ENCODE results near the gene RAP1GAP2. TPM values are rescaled to one million over a fixed set of nuclear protein-coding genes. Genes with fewer than 3 reads are reported as not detected.
"Not testable (repeated sequence)": the region's sequence is repeated elsewhere in the genome, so short reads cannot be mapped to it uniquely, and the experiment has no call there.

Gene RAP1GAP2
- total RNA-seq, 2 experiments from 2014 or later = not detected

DNA sequence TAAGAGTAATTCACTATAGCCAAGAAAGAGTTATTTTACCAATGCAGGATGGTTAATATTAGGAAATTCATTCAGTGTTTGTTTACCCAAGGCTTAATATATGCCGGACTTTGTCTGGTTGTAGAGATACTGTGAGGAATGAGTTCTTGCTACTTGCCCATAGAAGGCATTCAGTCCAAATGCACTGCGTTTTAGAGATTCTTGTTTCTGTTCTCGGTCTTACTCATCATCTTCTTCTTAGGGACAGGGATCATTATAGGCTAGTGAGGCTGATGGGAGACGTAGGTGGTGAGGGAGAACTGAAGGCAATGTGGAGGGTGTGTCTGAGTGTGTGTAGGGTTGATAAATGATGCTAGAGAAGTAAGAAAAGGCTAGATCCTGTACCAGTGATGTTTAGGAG is 176.5 kb downstream of the RAP1GAP2 start:
- H3K4me3 Mint-ChIP-seq = no peak overlapping the region
- no peaks in the 10 kb centered on the region for H3K9me3 Mint-ChIP-seq
- H3K27me3 Mint-ChIP-seq = no peaks in the 10 kb centered on the region
- no peaks in the 10 kb centered on the region for H3K36me3 Mint-ChIP-seq
- no peak for DNase-seq
- H3K27ac Mint-ChIP-seq = no peak overlapping the region
- no peaks in the 10 kb centered on the region for H3K4me1 Mint-ChIP-seq

DNA sequence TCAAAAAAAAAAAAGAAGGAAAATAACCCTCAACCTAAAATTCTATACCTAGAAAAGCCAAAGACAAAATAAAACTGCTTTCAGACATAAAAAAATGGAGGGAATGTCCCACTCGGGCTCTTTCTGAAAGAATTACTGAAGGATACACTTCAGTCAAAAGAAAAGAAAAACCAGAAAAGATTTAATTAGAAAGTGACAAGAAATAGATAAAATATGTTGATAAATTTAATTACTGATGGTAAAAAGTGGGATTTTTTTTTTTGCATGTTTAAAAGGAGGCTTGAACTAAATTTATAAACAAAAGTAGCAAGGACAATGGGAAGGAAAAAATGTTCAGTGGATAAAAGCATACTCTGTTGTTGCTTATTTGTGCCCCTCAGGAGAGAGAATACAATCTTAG is 178.1 kb downstream of the RAP1GAP2 start:
- H3K9me3 Mint-ChIP-seq = no peaks in the 10 kb centered on the region
- no peak for DNase-seq
- no peaks in the 10 kb centered on the region for H3K4me1 Mint-ChIP-seq
- H3K27ac Mint-ChIP-seq = no peak overlapping the region
- H3K36me3 Mint-ChIP-seq = no peaks in the 10 kb centered on the region
- H3K27me3 Mint-ChIP-seq = no peaks in the 10 kb centered on the region
- no peak overlapping the region for H3K4me3 Mint-ChIP-seq

DNA sequence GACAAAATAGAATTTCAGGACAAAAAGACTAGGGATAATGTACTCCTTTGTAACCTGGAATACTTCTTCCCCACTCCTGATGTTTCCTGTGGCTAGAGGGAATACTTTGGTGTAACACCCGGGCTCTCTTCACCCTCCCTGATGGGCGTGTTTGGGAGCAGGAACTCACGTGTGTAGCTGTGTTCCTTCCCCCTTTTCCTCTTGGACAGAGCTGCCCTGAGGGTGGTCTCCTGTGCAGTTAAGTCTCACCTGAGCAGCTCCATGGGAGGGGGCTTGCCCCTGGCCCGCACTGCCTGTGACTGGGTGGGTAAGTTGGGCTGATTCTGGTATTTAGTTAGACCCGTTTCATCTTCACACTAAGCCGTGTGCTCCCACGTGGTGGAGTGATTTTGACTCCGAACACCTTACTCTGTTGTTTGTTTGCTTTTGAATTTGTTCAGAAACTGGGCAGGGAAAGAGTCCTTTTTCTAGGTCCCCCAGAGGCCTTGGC is 179.3 kb downstream of the RAP1GAP2 start:
- H3K4me1 Mint-ChIP-seq = no peaks in the 10 kb centered on the region
- H3K9me3 Mint-ChIP-seq = no peaks in the 10 kb centered on the region
- no peak for DNase-seq
- H3K36me3 Mint-ChIP-seq = no peaks in the 10 kb centered on the region
- no peak overlapping the region for H3K27ac Mint-ChIP-seq
- H3K4me3 Mint-ChIP-seq = no peak overlapping the region
- H3K27me3 Mint-ChIP-seq = no peaks in the 10 kb centered on the region

DNA sequence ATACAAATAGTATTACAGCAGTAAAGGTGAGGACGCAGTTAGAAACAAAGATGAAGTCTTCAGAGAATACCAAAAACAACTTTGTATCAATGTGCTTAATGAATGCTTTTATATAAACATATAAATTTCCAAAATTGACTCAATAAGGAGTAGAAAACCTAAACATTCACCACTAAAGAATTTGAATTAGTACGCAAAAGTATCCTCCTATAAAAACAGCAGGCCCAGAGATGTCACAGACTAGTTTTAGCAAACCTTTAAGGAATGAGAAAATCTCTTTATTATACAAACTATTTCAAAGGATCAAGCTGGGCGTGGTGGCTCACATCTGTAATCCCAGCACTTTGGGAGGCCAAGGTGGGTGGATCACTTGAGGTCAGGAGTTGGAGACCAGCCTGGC is 180.9 kb downstream of the RAP1GAP2 start:
- no peak overlapping the region for H3K27ac Mint-ChIP-seq
- no peaks in the 10 kb centered on the region for H3K27me3 Mint-ChIP-seq
- DNase-seq = no peak
- no peaks in the 10 kb centered on the region for H3K4me1 Mint-ChIP-seq
- no peaks in the 10 kb centered on the region for H3K9me3 Mint-ChIP-seq
- no peaks in the 10 kb centered on the region for H3K36me3 Mint-ChIP-seq
- H3K4me3 Mint-ChIP-seq = no peak overlapping the region

DNA sequence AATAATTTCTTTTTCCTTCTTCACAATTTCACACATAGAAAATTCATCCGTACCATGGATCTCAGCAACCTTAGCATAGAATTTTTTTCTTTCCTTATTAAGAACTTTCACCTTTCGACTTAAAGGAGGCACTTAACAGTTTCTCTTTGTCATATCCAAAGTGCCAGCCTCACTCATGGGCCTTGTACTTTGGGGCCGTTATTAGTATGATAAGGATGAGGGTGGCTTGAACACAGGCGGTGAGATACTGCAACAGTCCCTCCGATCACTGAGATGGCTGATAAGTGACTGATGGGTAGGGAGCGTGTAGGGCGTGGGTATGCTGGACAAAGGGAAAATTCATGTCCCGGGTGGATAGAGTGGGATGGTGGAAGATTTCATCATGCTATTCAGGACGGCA is 181.9 kb downstream of the RAP1GAP2 start:
- Mint-ChIP-seq H3K27ac (no peak overlapping the region), H3K9me3 (no peaks in the 10 kb centered on the region), H3K4me3 (no peak overlapping the region), H3K27me3 (no peaks in the 10 kb centered on the region), H3K36me3 (no peaks in the 10 kb centered on the region), H3K4me1 (no peaks in the 10 kb centered on the region)
- DNase-seq = no peak

DNA sequence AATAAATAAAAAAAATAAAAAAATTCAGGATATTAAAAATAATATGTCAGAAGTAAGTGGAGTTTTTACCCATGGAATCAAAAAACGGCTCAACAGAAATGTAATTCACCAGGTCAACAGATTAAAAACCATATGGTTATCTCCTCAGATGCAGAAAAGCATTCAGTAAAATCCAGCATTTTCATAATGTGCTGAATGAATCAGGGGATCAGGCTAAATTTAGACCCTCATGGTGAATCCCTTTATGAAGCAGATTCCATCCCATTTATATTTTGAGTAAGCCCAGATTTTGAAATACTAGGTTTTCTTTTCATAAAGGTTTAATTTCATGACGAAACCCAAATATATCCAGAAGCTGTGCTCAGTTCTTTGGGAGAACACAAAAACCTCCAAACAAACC is 182.8 kb downstream of the RAP1GAP2 start:
- Mint-ChIP-seq H3K9me3 (no peaks in the 10 kb centered on the region), H3K36me3 (no peaks in the 10 kb centered on the region), H3K27ac (no peak overlapping the region), H3K4me3 (no peak overlapping the region), H3K27me3 (no peaks in the 10 kb centered on the region), H3K4me1 (no peaks in the 10 kb centered on the region)
- no peak for DNase-seq

DNA sequence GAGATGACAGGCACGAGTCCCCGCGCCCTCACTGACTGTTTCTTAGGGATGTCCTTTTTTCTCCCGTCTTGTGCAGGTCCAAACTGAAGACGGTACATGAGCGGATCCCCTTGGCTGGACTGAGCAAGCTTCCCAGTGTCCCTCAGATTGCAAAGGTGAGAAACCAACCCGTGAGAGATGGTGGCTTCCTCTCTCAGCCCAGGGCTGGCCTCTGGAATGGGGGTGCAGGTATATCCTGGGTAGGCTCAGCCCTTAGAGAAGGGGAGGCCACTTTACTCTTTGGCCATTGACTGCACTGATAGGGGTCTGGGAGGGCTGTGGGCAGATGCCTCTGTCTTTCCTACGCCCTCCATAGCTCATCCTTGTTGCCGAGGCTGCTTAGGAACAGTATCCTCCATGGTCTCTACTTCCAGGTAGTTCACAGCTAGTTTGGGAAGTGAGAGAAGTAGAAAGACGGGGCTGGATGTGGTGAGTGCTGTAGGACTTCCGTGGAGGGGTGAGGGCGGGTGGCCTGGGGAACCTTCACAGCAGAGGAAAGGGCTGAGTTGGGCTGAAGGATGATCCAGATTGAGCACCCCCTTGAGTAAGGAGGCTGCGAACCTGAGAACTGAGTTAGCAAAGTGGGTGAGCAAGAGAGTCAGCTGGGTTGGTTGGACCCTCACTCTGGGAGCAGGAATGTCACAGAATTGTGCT is 184.1 kb downstream of the RAP1GAP2 start:
- no peaks in the 10 kb centered on the region for H3K36me3 Mint-ChIP-seq
- no peak overlapping the region for H3K27ac Mint-ChIP-seq
- H3K4me1 Mint-ChIP-seq = no peaks in the 10 kb centered on the region
- no peak for DNase-seq
- no peaks in the 10 kb centered on the region for H3K27me3 Mint-ChIP-seq
- H3K4me3 Mint-ChIP-seq = no peak overlapping the region
- H3K9me3 Mint-ChIP-seq = no peaks in the 10 kb centered on the region

DNA sequence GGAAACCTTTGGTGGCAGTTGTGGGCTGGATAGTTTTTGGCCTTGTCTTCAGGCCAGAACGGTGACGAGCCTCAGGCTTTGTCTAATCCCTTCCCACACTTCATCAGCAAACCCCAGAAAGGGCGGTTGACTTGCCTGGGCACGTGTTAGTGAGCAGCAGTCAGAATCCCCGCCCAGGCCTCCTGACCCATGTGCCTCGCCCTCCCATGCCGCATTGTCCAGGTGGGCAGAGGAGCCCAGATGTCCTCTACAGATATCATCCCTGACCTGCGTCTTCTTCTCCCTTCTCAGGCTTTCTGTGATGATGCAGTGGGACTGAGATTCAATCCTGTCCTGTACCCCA is 184.6 kb downstream of the RAP1GAP2 start:
- H3K9me3 Mint-ChIP-seq = no peaks in the 10 kb centered on the region
- H3K36me3 Mint-ChIP-seq = no peaks in the 10 kb centered on the region
- H3K27ac Mint-ChIP-seq = no peak overlapping the region
- no peak overlapping the region for H3K4me3 Mint-ChIP-seq
- no peak for DNase-seq
- H3K4me1 Mint-ChIP-seq = no peaks in the 10 kb centered on the region
- no peaks in the 10 kb centered on the region for H3K27me3 Mint-ChIP-seq

DNA sequence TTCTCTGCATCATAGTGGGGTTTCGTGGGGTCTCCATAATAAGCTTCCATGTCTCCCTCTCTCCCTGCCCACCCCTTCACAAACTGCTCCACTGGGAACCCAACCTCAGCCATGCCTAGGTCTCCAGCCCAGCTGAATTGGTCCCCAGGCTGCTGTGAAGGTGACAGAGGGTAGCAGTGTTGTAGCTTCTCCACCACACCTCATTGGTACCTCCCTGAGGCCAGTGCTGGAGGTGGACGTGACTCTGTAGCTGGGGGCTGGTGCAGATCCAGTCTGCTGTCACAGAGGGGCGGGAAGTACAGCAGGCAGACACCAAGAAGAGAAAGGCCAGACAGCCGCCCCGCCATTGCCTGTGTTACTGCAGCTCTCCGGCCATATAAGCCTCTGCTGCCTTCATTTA is 185.1 kb downstream of the RAP1GAP2 start:
- Mint-ChIP-seq H3K27ac (no peak overlapping the region), H3K27me3 (no peaks in the 10 kb centered on the region), H3K9me3 (no peaks in the 10 kb centered on the region), H3K4me3 (no peak overlapping the region), H3K4me1 (no peaks in the 10 kb centered on the region), H3K36me3 (no peaks in the 10 kb centered on the region)
- DNase-seq = no peak

DNA sequence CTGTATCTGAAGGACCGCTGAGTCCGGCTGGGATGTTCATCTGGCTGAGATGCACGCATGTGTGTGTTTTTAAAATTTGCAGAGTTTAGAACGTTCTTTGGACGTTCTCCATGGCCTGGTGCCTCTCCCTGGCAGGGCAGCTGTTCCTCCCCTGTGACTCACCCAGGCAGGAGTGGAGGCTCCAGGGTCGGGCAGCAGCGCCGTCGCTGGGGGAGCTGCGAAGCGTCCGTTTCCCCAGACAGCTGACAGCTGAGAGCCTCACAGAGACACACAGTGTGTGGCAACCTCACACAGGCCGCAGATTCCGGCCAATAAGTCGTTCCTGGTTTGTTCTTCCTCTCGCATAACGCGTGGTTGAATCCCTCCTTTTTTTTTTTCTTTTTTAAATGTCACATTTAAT is 186.6 kb downstream of the RAP1GAP2 start:
- Mint-ChIP-seq H3K27me3 (no peaks in the 10 kb centered on the region), H3K36me3 (no peaks in the 10 kb centered on the region), H3K4me1 (no peaks in the 10 kb centered on the region), H3K4me3 (no peak overlapping the region), H3K9me3 (no peaks in the 10 kb centered on the region), H3K27ac (no peak overlapping the region)
- no peak for DNase-seq

DNA sequence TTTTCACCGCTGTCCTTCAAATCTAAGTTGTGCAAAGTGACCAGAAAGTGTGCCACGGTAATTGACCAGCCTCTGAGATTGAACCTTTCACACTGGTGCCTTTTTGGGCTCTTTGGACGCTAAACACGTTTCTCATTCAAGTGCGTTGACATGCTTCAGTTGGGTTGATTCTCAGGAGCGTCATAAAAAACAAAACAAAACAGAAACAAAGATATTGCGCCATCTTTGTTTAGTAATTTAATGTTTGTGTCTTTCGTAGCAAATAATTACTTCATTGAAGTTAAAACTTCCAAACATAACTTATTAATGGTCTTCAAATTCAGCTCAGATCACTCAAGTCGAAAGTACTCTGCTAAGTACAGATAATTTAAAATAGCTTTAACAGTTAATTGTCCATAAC is 187.0 kb downstream of the RAP1GAP2 start:
- no peak overlapping the region for H3K4me3 Mint-ChIP-seq
- no peaks in the 10 kb centered on the region for H3K27me3 Mint-ChIP-seq
- H3K9me3 Mint-ChIP-seq = no peaks in the 10 kb centered on the region
- H3K27ac Mint-ChIP-seq = no peak overlapping the region
- no peaks in the 10 kb centered on the region for H3K36me3 Mint-ChIP-seq
- DNase-seq = no peak
- H3K4me1 Mint-ChIP-seq = no peaks in the 10 kb centered on the region

DNA sequence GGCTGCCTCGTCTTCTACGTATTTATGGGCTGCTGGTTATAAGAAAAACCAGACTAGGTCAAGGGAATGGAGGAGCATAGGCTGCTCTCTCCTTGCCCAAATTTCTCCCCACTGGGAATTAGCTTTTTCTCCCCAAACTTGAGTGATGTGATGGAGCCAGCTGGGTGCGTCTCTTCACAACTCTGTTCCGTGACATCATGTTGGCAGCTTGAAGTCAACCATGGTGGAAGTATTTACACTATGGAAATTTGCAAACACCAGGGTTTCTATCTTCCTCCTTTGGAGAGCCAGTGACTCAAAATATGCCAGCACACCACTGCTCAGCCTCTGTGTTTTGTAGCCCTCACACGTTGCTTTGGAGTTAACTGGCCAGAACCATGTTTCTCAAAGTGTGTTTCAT is 189.1 kb downstream of the RAP1GAP2 start:
- Mint-ChIP-seq H3K27me3 (no peaks in the 10 kb centered on the region), H3K4me1 (no peaks in the 10 kb centered on the region), H3K9me3 (no peaks in the 10 kb centered on the region), H3K36me3 (no peaks in the 10 kb centered on the region), H3K27ac (no peak overlapping the region), H3K4me3 (no peak overlapping the region)
- no peak for DNase-seq

DNA sequence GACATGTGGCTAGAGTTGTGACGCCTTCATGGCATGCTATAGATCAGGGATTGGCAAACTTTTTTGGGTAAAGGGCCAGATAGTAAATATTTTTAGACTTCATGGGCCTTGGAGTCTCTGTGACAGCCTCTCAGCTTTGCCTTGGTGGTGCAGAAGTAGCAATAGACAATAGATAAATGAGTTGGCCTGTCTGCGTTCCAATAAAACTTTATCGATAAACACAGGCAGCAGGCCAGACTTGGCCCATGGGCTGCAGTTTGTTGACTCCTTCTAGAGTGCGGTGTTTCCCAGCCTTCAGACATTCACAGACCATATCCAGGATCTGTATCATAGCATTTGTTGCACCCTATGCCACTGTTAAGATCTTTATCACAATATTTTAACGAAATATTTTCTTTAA is 190.7 kb downstream of the RAP1GAP2 start:
- H3K4me1 Mint-ChIP-seq = no peaks in the 10 kb centered on the region
- no peaks in the 10 kb centered on the region for H3K36me3 Mint-ChIP-seq
- no peaks in the 10 kb centered on the region for H3K9me3 Mint-ChIP-seq
- no peak overlapping the region for H3K27ac Mint-ChIP-seq
- H3K27me3 Mint-ChIP-seq = no peaks in the 10 kb centered on the region
- H3K4me3 Mint-ChIP-seq = no peak overlapping the region
- no peak for DNase-seq

DNA sequence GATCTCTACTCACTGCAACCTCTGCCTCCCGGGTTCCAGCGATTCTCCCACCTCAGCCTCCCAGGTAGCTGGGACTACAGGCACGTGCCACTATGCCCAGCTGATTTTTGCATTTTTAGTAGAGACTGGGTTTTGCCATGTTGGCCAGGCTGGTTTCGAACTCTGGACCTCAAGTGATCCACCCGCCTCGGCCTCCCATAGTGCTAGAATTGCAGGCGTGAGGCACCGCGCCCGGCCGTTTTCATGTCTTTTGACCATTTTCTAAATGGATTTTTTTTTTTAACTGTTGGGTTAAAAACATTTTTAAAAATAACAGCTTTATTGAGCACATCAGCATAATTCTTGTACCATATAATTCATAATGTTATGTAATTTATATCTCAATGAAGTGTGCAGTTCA is 193.2 kb downstream of the RAP1GAP2 start:
- DNase-seq, H3K4me3 Mint-ChIP-seq, H3K9me3 Mint-ChIP-seq, H3K36me3 Mint-ChIP-seq, H3K27me3 Mint-ChIP-seq, H3K4me1 Mint-ChIP-seq, H3K27ac Mint-ChIP-seq: not testable (repeated sequence)

DNA sequence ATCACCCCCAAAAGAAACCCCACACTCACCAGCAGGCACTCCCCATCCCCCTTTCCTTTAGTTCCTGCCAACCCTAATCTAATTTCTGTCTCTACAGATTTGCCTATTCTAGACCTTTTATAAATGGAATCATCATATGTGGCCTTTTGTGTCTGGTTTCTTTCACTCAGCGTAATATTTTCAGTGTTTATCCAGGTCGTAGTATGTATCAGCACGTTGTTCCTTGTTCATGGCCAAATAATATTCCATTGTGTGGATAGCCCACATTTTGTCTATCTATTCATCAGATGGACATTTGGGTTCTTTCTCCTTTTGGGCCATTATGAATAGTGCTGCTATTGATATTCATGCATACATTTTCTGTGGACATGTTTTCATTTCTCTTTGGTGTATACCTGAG is 193.6 kb downstream of the RAP1GAP2 start:
- DNase-seq = no peak
- no peak overlapping the region for H3K27ac Mint-ChIP-seq
- H3K9me3 Mint-ChIP-seq = no peaks in the 10 kb centered on the region
- no peaks in the 10 kb centered on the region for H3K27me3 Mint-ChIP-seq
- no peak overlapping the region for H3K4me3 Mint-ChIP-seq
- no peaks in the 10 kb centered on the region for H3K36me3 Mint-ChIP-seq
- H3K4me1 Mint-ChIP-seq = no peaks in the 10 kb centered on the region

DNA sequence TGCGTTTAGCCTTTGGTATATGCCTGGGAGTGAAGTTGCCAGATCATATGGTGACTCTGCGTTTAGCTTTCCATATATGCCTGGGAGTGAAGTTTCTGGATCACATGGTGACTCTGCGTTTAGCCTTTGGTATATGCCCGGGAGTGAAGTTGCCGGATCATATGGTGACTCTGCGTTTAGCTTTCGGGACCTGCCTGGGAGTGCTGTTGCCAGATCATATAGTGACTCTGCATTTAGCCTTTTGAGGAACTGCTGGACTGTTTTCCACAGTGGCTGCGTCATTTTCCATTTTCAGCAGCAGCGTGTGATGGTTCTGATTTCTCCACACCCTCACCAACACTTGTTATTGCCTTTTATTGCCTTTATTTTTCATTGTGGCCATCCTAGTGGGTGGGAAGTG is 194.2 kb downstream of the RAP1GAP2 start:
- no peaks in the 10 kb centered on the region for H3K9me3 Mint-ChIP-seq
- no peaks in the 10 kb centered on the region for H3K27me3 Mint-ChIP-seq
- no peak for DNase-seq
- no peaks in the 10 kb centered on the region for H3K36me3 Mint-ChIP-seq
- no peak overlapping the region for H3K4me3 Mint-ChIP-seq
- H3K27ac Mint-ChIP-seq = no peak overlapping the region
- H3K4me1 Mint-ChIP-seq = no peaks in the 10 kb centered on the region

All from activated naive CD8-positive, alpha-beta T cell treated with anti-CD3 and anti-CD28 coated beads for 36 hours (primary cell).